HL-60 (cell line): Measurements from ENCODE around the gene HOXB1.

ENCODE experiments used
- DNase-seq, 2 experiments: peaks; one replicate each; pipeline ENCODE4 v3.0.0-alpha.2; 2010 to 2020; ENCODE audit warnings: low read depth in 1 of 2, low spot score in 1 of 2
- H3K27ac ChIP-seq: fragments of 250-450 bp; sonication (Bioruptor Pico); replicated peaks from 2 replicates; pipeline ENCODE4 v1.5.1; 2020; ENCODE audit warnings: mild to moderate bottlenecking, moderate library complexity
- H3K27me3 ChIP-seq: fragments of 250-450 bp; sonication (Bioruptor Pico); 2 replicates; pipeline ENCODE4 v1.5.1; 2021; ENCODE audit warnings: mild to moderate bottlenecking, moderate library complexity; ENCODE audit not compliant: insufficient read depth, poor library complexity, severe bottlenecking
- H3K4me3 ChIP-seq: replicated peaks from 2 replicates; pipeline ENCODE4 v1.5.1; 2011; ENCODE audit warnings: mild to moderate bottlenecking, control low read depth, low read length; ENCODE audit not compliant: insufficient read depth
- CTCF ChIP-seq: IDR thresholded peaks from one replicate; pipeline ENCODE4 v1.5.1; 2011; ENCODE audit warnings: low read length, control low read depth, inconsistent platforms; ENCODE audit not compliant: insufficient read depth
- GABPA ChIP-seq: IDR thresholded peaks from 2 replicates; pipeline ENCODE4 v1.6.1; 2012; ENCODE audit warnings: low read depth
- POLR2AphosphoS5 ChIP-seq: IDR thresholded peaks from 2 replicates; pipeline ENCODE4 v1.6.1; 2012; ENCODE audit warnings: low read depth
- REST ChIP-seq: IDR thresholded peaks from 2 replicates; pipeline ENCODE4 v1.6.1; 2012; ENCODE audit warnings: low read depth; ENCODE audit not compliant: insufficient replicate concordance
- SPI1 ChIP-seq: IDR thresholded peaks from 2 replicates; pipeline ENCODE4 v1.6.1; 2012; ENCODE audit warnings: low read depth, mild to moderate bottlenecking, borderline replicate concordance
- long read RNA-seq: library from polyadenylated mRNA; unstranded; transcript quantifications from one replicate; pipeline ENCODE4 v2.0.0, GENCODE V29; 2020

HOXB1 gene
- long read RNA-seq: 0 reads

GRCh38 chr17:48530887-48531272 lies at the start of gene HOXB1:
Gene HOXB1 (minus strand): TSS chr17:48531011. CDS start chr17:48530904, 107 bp downstream.
- TF ChIP-seq SPI1 (no peak), GABPA (no peak)
- H3K4me3 ChIP-seq: no peak within 1 kb of the TSS
- no peak within 1 kb of the TSS for H3K27ac ChIP-seq
- DNase-seq: no peak
- H3K27me3 ChIP-seq: peaks cover 18% of the 10 kb centered on the region

GRCh38 chr17:48579760-48580554 lies 49.1 kb upstream of the HOXB1 start:
- H3K27me3 ChIP-seq: peaks cover 89% of the 10 kb centered on the region
- H3K27ac ChIP-seq: no peak overlapping the region
- H3K4me3 ChIP-seq: no peak overlapping the region
- no peak for DNase-seq
- no peak for TF ChIP-seq SPI1
- TF ChIP-seq POLR2AphosphoS5: no peak
- TF ChIP-seq GABPA: no peak
- TF ChIP-seq CTCF: no peak
- TF ChIP-seq REST: no peak

- no peak for DNase-seq
- H3K27ac ChIP-seq: no peak overlapping the region
- TF ChIP-seq REST (no peak), CTCF (no peak), GABPA (no peak), SPI1 (no peak), POLR2AphosphoS5 (no peak)
- no peak overlapping the region for H3K4me3 ChIP-seq
- H3K27me3 ChIP-seq: peaks cover 91% of the 10 kb centered on the region
These were observed 48.6 kb upstream of the HOXB1 start for GRCh38 chr17:48579471-48579759.

- Histone ChIP-seq H3K27ac (no peak overlapping the region), H3K4me3 (no peak overlapping the region), H3K27me3 (peaks cover 91% of the 10 kb centered on the region)
- no peak for DNase-seq
- no peak for TF ChIP-seq GABPA
- TF ChIP-seq SPI1: no peak
- TF ChIP-seq CTCF: no peak
- TF ChIP-seq POLR2AphosphoS5: no peak
- no peak for TF ChIP-seq REST
These were observed 48.0 kb upstream of the HOXB1 start for GRCh38 chr17:48578616-48579470.
